HG03103 (cell line): ENCODE results near the gene ARFGEF2.
"Not testable (repeated sequence)": the region's sequence is repeated elsewhere in the genome, so short reads cannot be mapped to it uniquely, and the experiment has no call there.

ENCODE experiments used
- ATAC-seq: cut with Tn5 transposase; IDR thresholded peaks from one replicate; pipeline ENCODE4 v1.9.1; 2021; ENCODE audit warnings: low read depth; ENCODE audit not compliant: unreplicated experiment

ARFGEF2 gene

DNA sequence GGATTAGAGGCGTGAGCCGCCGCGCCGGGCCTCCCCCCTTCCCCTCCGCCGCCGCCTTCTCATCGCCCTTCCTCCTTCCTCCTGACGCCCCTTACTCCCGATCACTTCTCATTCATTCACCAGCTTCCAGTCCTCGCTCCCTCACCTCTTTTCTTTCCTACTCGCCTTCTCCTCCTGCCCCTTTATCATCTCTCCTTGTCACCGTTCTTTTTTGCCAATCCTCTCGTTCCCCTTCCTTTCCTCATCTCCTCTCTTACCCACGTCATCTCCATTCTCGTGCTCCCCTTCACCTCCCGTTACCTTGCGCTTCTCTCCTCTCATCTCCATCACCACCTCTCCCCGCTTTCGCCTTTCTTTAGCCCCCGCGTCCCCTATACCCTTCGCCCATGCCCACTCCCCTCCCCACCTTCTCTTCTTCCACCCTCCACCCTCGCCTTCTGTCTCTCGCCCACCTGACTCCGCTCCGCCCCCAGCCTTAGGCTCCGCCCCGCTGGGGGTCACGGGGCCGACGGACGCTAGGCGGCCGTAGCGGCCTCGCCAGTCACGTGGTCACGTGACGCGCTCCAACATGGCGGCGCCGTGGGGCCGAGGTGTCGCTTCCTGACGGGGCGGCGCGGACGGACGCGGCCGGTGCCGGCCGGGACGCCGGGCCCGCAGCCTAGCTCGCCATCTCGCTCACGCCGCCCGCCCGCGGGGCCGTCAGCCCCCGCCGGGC lies at the start of gene ARFGEF2:
ARFGEF2 (plus strand) TSS at position 544 of the 715 bp plus-strand sequence. CDS start 179 bp downstream, outside the sequence.
- ATAC-seq, result peak; percentile 72

DNA sequence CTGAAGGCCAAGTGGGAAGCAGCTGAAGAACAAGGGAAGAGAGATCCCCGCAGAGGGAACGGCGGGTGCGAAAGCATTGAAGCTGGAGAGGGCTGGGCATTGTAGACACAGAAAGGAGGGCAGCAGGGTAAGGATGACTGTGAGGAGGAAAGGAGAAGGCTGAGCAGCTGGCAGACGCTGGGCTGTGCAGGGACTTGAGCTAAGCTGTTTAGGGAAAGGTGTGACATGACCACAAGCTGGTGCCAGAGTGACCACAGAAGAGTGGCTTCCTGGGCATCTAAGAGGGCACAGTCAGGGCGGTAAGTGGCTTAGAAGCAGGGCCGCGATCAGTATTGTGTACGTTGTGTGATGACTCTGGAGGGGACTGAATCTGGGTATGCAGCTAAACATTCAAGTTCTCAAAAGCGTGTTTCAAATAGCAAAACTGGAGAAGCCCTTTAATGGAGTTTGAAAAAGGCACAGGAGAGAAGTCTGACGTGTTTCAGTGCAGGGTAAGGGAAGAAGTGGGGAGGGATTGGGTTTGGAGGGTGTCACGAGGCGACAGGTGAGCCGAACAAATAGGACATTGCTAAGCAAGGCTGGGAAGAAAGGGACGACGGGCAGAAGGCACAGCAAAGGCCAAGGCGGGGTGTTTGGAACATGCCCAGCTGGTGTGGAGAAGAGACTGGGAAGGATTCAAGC lies 46.1 kb upstream of the ARFGEF2 start:
- no peak for ATAC-seq

DNA sequence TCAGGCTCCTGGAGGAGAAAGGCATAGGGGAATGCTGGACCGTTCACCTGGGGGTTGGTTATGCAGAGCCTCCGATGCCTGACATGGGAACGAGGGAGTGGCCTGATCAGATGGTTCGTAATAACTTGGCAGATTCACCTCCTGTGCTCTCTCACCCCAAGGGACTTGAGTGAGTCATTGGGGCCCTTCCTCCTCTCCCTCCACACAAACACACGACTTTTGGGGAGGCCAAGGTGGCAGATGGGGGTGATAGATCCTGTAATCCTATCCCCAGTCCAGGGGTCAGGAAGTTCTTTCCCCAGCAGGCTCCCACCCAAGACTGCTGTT lies 45.6 kb upstream of the ARFGEF2 start:
- ATAC-seq, result no peak

DNA sequence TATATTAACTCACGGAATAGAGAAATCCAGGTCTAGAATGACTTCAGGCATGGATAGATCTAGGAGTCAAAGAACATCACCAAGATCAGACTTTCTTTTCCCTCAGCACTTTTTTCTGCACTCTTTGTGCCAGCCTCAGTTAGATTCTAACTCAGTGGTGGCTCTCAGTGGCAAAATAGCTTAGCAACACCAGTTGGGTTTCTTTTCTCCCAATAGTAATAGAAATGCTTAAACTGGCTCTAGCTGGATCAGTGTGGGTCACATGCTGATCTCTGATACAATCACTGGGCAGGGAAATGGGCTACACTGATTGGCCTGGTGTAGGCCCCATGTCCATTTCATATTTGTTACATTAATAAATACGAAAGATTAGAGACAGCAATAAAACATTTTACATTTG lies 44.2 kb upstream of the ARFGEF2 start:
- ATAC-seq, result no peak

DNA sequence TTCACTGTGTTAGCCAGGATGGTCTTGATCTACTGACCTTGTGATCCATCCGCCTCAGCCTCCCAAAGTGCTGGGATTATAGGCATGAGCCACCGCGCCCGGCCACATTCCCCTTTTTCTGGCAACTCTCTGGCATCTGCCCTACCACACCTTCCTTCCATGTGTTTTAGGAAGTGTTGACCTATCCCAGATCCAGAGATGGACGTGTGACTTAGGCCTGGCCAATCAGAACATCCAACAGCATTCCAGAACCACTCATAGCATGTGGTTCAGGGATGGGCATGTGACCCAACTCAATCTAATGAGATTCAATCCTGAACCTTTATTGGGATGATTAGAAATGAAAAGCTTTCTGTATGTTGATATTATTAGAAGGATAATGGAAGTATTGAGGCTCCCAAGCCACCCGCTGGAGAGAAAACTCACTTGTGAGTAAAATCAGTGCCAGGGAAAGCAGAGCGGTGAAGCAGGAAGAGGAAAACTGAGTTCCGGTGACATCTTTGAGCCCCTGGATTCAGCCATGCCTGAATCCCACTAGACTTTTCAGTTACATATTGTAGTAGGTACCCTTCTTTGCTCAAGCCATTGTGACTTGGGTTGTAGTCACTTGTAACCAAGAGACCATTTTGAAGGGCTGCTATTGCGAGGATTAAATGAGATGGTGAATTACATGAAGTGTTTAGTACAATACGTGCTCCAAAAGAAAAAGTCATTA lies 42.8 kb upstream of the ARFGEF2 start:
- ATAC-seq, result no peak

DNA sequence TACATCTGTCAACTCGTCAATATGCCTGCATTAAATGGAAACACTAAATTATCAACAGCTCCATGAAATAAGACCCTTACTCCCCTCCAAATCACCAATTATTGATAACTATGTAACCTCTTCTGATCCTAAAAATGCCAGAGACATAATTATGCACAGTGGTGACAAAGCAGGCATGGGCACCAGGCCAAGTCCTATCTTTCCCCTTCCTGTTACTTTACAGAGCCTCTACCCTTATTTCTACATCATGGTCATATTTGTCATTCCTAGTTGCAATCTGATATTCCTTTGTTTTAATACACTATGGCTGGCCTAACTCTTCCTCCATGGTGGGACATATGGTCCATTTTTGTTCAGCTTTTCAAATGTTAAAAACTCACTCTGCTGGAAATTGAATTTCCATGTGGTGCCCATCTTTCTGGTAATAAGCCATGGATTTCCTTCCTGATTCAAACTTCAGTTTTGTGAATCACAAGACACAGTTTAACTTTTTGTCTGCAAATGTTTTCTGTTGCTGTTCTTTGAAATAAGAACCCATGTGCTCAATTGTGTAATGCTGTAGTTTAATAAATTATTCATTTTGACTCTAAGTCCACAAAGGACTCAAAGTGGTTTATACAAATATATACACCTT lies 41.8 kb upstream of the ARFGEF2 start:
- ATAC-seq, result no peak

DNA sequence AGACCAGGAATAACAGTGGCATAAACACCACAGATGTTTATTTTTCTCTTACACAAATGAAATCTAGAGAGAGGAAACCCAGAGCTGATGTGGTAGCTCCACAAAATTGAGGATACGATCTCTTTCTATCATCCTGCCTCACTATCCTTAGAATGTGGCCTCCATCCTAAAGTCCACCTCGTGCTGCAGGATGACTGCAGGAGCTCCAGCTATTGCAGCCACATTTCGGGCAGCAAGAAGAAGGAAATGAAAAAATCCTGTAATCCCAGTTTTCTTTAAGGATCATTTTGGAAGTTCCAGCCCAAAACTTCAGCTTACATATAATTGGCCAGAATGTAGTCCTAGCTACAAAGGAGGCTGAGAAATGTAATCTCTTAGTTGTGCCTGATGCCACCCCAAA lies 41.2 kb upstream of the ARFGEF2 start:
- no peak for ATAC-seq

DNA sequence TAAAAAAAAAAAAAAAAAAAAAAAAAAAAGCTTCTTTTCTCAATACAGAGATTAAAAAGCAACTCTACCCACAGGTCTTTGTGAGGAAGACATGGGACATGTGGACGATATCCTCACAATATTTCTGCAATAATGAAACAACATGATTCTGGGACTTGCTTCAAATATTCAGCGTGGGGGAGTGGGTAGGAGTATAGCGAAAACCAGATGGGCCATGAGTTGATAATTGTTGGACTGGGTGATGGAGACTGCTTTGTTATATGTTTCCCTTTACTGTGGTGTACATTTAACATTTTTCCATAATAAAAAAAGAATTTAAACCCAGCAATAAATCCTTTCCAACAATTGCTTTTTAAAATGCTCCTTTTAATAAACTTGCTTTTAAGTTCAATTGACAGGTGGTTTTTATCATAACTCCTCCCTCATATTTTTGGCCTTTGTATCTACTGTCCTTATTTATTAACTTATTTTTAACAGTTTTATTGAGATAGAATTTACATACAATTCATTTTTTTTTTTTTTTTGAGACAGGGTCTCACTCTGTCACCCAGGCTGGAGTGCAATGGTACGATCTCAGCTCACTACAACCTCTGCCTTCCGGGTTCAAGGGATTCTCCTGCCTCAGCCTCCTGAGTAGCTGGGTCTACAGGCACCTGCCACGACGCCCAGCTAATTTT lies 40.4 kb upstream of the ARFGEF2 start:
- no peak for ATAC-seq

DNA sequence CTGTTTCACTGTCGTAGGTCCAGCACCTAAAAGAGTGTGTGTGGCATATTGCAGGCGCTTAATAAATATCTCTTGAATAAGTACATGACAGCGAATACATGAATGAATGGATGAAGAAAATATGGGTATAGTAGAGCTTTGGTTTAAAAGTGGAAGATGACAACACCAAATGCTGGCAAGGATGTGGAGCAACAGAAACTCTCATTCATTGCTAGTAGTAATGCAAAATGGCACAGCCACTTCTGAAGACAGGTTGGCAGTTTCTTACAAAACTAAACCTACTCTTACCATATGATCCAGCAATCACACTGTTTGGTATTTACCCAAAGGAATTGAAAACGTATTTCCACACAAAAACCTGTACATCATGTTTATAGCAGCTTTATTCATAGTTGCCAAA lies 36.3 kb upstream of the ARFGEF2 start:
- ATAC-seq, result no peak

DNA sequence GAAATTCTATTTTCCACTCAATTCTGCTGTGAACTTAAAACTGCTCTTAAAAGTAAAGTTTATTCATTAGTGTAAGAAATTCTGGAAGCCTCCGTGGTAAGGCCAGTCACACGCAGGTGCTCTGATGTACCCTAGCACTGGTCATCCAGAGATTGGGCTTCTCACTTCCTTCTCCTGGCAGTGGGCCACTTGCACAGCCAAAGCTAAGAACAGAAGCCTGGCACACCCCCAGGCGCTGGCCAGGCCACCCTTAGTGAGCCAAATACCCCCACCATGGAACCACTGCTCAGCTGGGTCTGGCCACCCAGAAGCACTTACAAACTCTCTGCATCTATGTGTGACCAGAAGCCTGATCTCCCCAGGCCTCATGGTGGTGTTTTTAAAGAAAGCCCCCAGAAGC lies 35.3 kb upstream of the ARFGEF2 start:
- ATAC-seq, result no peak

DNA sequence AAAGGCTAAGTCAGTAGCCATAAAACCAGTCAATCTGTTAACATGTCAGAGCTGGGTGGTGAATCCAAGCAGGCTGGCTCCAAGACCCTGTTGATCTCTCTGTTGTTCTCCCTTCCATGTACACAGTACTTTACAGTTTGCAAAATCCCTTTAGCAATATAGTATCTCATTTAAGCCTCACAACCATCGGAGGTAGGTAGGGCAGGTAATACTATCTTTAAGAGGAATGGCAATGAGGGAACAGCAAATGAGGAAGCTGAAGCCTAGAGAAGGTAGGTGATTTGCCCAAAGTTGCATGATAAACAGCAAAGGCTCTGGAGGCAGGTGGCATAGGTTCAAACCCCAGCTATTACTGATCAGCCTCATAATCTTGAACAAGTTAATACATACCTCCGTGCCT lies 34.7 kb upstream of the ARFGEF2 start:
- ATAC-seq, result no peak

DNA sequence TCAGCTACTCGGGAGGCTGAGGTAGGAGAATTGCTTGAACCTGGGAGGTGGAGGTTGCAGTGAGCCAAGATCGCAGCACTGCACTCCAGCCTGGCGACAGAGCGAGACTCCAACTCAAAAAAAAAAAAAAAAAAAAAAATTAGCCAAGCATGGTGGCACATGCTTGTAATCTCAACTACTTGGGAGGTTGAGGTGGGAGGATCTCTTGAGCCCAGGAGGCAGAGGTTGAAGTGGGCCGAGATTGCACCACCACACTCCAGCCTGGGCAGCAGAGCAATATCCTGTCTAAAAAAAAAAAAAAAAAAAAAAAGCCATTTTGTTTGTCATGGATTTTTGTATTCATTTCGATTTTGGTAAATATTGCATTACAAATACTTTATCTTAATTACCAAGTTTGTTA lies 33.0 kb upstream of the ARFGEF2 start:
- ATAC-seq, result not testable (repeated sequence)

DNA sequence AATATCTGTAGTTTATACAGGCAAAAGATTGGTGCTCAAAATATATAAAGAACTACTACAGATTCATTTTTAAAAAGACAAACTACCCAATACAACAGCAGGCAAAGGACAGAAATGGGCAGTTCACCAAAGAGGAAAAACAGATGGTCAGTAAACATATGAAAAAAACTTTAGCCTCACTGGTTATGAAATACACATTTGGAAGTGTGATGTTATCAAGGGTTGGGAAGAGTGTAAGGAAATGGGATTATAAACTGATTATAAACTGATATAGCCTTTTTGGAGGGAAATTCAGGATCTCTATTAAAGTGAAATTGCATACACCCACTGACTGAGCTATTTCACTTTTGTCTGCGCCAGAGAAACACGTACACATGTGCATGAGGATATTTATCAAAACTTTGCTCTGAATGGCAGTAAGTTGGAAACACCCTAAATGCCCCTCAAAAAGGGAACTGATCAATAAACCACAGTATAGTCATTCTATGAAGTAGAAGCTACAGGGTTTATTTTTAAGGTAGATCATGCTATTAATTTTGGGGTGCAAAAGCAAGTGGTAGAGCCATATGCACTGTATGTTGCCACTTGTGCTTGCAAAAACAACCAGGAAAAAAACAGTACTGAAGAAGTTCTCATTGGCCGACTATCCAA lies 32.2 kb upstream of the ARFGEF2 start:
- ATAC-seq, result no peak

DNA sequence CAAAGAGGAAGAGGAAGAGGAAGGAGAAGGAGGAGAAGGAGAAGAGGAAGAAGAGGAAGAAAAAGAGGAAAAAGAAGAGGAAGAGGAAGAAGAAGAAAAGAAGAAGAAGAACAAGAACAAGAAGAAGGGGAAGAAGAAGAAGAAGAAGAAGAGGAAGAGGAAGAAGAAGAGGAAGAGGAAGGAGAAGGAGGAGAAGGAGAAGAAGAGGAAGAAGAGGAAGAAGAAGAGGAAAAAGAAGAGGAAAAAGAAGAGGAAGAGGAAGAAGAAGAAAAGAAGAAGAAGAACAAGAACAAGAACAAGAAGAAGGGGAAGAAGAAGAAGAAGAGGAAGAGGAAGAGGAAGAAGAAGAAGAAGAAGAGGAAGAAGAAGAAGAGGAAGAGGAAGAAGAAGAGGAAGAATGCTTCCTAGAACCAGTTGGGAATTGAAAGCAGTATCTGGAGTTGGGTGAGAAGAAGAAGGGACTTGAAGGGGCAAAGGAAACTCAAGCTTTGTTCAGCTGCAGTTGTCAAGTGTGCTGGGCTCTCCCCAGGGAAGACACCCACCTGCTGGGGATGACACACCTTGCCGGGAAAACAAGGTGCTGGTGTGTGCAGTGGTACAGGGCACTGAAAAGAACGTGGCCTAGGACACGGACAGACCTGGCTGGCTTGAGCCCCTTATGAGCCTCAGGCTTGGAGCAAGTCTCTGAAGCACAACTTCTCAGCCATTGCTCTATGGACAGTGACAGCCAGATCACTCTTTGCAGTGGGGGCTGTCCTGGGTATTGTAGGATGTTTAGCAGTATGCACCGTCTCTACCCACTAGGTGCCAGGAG lies 30.1 kb upstream of the ARFGEF2 start:
- ATAC-seq, result no peak

DNA sequence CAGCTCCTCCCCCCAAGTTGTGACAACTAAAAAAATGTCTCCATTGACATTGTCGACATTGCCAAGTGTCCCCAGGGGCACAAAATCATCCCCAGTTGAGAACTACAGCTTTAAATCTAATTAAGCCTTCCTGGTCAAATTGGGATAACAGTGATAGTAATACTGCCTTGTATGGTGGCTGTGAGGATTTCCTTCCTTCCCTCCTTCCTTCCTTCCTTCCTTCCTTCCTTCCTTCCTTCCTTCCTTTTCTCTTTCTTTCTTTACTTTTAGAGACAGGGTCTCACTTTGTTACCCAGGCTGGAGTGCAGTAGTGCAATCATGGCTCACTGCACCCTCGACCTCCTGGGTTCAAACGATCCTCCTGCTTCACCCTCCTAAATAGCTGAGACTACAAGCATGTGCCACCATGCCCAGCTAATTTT lies 29.5 kb upstream of the ARFGEF2 start:
- no peak for ATAC-seq

DNA sequence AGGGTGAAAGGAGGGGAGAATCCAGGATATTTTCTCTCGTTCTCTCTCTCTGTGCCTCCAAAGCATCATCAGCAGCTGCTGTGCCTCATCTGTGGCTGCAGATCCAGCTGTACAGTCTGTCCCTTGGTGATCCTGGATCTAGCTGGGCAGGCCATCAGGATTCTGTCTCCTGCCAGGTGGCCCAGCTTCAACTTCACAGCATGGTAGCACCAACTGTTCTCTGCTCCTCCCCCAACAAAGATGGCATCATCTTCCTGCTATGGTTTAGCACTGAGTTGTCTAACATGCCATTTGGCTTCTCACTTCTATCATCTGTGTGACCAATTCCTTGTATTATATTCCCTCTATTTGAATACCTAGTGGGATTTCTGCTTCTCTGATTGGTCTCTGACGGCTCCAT lies 28.6 kb upstream of the ARFGEF2 start:
- no peak for ATAC-seq

DNA sequence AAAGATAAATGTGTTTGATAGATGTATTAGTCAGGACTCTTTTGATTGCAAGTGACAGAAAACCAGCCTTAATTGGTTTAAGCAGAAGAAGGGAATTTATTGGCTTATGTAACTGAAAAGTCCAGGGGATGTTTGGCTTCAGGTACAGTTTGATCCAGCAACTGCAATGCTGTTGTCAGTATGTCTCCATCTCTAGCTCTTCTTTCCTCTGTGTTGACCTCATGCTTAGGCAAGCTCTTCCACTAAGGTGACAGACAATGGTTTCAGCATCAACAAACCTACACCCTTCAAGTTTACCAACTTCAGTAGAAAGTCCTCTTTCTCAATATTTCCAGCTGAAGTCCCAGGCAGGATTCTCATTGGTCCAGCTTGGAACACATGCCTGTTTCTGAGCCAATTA lies 28.1 kb upstream of the ARFGEF2 start:
- ATAC-seq, result no peak

DNA sequence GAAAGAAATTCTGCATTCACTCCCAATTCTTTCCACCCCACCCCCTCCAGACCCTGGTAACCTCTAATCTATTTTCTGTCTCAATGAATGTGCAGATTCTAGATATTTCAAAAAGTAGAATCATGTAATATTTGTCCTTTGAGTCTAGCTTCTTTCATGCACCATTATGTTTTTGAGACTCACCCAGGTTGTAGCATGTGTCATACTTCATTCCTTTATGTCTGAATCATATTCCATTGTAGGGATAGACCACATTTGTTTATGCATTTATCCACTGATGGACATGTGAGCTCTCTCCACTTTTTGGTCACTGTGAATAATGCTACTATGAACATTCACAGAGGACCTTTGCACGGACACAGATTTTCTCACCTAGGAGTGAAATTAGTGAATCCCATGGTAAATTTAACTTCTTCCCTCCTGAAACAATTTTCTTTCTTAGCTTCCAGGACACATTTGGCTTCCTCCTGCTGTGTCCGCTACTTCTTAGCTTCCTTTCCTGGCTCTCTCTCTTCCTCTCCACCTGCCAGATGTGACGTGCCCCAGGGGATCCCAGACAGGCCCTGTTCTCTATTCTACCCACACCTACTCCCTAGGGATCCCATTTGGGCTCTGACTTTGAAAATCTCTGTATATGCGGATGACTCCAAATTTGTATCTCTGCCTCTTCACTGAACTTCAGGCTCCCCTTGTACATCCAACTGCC lies 24.1 kb upstream of the ARFGEF2 start:
- no peak for ATAC-seq

DNA sequence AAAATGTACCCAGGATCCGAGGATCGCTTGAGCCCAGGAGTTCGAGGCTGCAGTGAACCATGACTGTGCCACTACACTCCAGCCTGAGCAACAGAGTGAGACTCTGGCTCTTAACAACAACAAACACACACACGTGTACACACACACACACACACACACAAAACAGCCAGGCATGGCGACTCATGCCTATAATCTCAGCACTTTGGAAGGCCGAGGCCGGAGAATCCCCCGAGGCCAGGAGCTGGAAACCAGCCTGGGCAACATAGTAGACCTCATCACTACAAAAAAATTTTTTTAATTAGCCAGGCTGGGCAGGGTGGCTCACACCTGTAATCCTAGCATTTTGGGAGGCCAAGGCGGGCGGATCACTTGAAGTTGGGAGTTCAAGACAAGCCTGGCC lies 23.3 kb upstream of the ARFGEF2 start:
- ATAC-seq, result no peak
